ENCODE results near the gene CTNND1.
"Not testable (repeated sequence)": the region's sequence is repeated elsewhere in the genome, so short reads cannot be mapped to it uniquely, and the experiment has no call there.

The CTNND1 gene

GRCh38 chr11:57792870-57793269 lies 31.3 kb downstream of the CTNND1 start:
- no peak for DNase-seq (ENCODE audit: low read depth)

- DNase-seq (ENCODE audit: low read depth): no peak
Observed at GRCh38 chr11:57793351-57794115, 31.9 kb downstream of the CTNND1 start.

- no peak for DNase-seq (ENCODE audit: low read depth)
Observed at GRCh38 chr11:57798905-57799559, 37.4 kb downstream of the CTNND1 start.

GRCh38 chr11:57800444-57801182 lies 39.0 kb downstream of the CTNND1 start:
- DNase-seq (ENCODE audit: low read depth): no peak

- DNase-seq (ENCODE audit: low read depth): no peak
Observed at GRCh38 chr11:57801183-57801485, 39.5 kb downstream of the CTNND1 start.

- DNase-seq (ENCODE audit: low read depth): no peak
Observed at GRCh38 chr11:57802411-57802810, 40.8 kb downstream of the CTNND1 start.

GRCh38 chr11:57804466-57804865 lies 42.9 kb downstream of the CTNND1 start:
- no peak for DNase-seq (ENCODE audit: low read depth)

GRCh38 chr11:57805780-57806179 lies 44.2 kb downstream of the CTNND1 start:
- DNase-seq (ENCODE audit: low read depth): no peak

- no peak for DNase-seq (ENCODE audit: low read depth)
Observed at GRCh38 chr11:57812634-57813033, 51.0 kb downstream of the CTNND1 start.

GRCh38 chr11:57815476-57815875 lies 53.9 kb downstream of the CTNND1 start:
- DNase-seq (ENCODE audit: low read depth): no peak

- no peak for DNase-seq (ENCODE audit: low read depth)
Observed at GRCh38 chr11:57815877-57816276, 54.3 kb downstream of the CTNND1 start.

GRCh38 chr11:57818812-57819211 lies 57.2 kb downstream of the CTNND1 start:
- DNase-seq (ENCODE audit: low read depth): no peak

GRCh38 chr11:57819252-57819979 lies 57.8 kb downstream of the CTNND1 start:
- DNase-seq (ENCODE audit: low read depth): no peak

GRCh38 chr11:57823859-57824258 lies 62.3 kb downstream of the CTNND1 start:
- no peak for DNase-seq (ENCODE audit: low read depth)

- no peak for DNase-seq (ENCODE audit: low read depth)
Observed at GRCh38 chr11:57834852-57835251, 73.2 kb downstream of the CTNND1 start.

- DNase-seq (ENCODE audit: low read depth): not testable (repeated sequence)
Observed at GRCh38 chr11:57838609-57839008, 77.0 kb downstream of the CTNND1 start.

- DNase-seq (ENCODE audit: low read depth): no peak
Observed at GRCh38 chr11:57842873-57843272, 81.3 kb downstream of the CTNND1 start.

- no peak for DNase-seq (ENCODE audit: low read depth)
Observed at GRCh38 chr11:57867966-57868365, 106.4 kb downstream of the CTNND1 start.

- no peak for DNase-seq (ENCODE audit: low read depth)
Observed at GRCh38 chr11:57868491-57868890, 106.9 kb downstream of the CTNND1 start.

All from activated T-helper 1 cell treated with Interleukin-2 at 50 U/mL for 16 hours (primary cell).